Karpas-422 (cell line): ENCODE results near the gene ITFG1. TPM values are rescaled to one million over a fixed set of nuclear protein-coding genes. Genes with fewer than 3 reads are reported as not detected.

Experiments
- DNase-seq: peaks from one replicate; pipeline ENCODE4 v3.0.0-alpha.2; 2015
- H2AFZ ChIP-seq: fragments of 200-600 bp; sonication (generic); 2 replicates; pipeline ENCODE4 v1.6.1; 2014; ENCODE audit warnings: antibody characterized with exemption, low read length, mixed read lengths
- H3K27ac ChIP-seq: fragments of 200-600 bp; sonication (generic); 2 replicates; pipeline ENCODE4 v1.5.1; 2014; ENCODE audit warnings: mild to moderate bottlenecking, low read length, moderate library complexity
- H3K27me3 ChIP-seq: fragments of 200-600 bp; sonication (generic); 2 replicates; pipeline ENCODE4 v1.6.1; 2014; ENCODE audit warnings: low read length, mixed read lengths
- H3K36me3 ChIP-seq: fragments of 200-600 bp; sonication (generic); 2 replicates; pipeline ENCODE4 v1.6.1; 2014; ENCODE audit warnings: low read length, mixed read lengths; ENCODE audit not compliant: insufficient read depth
- H3K4me1 ChIP-seq: fragments of 200-600 bp; sonication (generic); 2 replicates; pipeline ENCODE4 v1.6.1; 2014; ENCODE audit warnings: mild to moderate bottlenecking, low read length, mixed read lengths
- H3K4me2 ChIP-seq: fragments of 200-600 bp; sonication (generic); 2 replicates; pipeline ENCODE4 v1.6.1; 2014; ENCODE audit warnings: low read length, low read depth, mild to moderate bottlenecking; ENCODE audit not compliant: poor library complexity, severe bottlenecking
- H3K4me3 ChIP-seq: fragments of 200-600 bp; sonication (generic); 2 replicates; pipeline ENCODE4 v1.5.1; 2014; ENCODE audit warnings: mild to moderate bottlenecking, antibody characterized with exemption, low read length, mixed read lengths
- H3K79me2 ChIP-seq: fragments of 200-600 bp; sonication (generic); 2 replicates; pipeline ENCODE4 v1.6.1; 2014; ENCODE audit warnings: mild to moderate bottlenecking, low read length, mixed read lengths
- H3K9ac ChIP-seq: fragments of 200-600 bp; sonication (generic); 2 replicates; pipeline ENCODE4 v1.6.0; 2014; ENCODE audit warnings: low read length
- H3K9me2 ChIP-seq: fragments of 200-600 bp; sonication (generic), shearing (Covaris generic); replicated peaks from 2 replicates; pipeline ENCODE4 v1.6.0; 2014; ENCODE audit warnings: mild to moderate bottlenecking, low read length, moderate library complexity; ENCODE audit not compliant: insufficient read depth
- H3K9me3 ChIP-seq: fragments of 300-700, 200-600 bp; sonication (generic); 2 replicates; pipeline ENCODE4 v1.6.1; 2014; ENCODE audit warnings: low read length, mixed read lengths
- H4K20me1 ChIP-seq: fragments of 200-600 bp; sonication (generic); 2 replicates; pipeline ENCODE4 v1.6.1; 2014; ENCODE audit warnings: mild to moderate bottlenecking, antibody characterized with exemption, low read length, low read depth; ENCODE audit not compliant: insufficient read depth
- total RNA-seq: library from RNA; depleted of rRNA; stranded (reverse); fragments of >200 nt; shearing (Covaris generic); gene quantifications from 2 replicates; pipeline ENCODE4 v1.2.3, GENCODE V29; 2014; ENCODE audit warnings: low replicate concordance

The ITFG1 gene
- total RNA-seq, 1 experiment from 2014 or later = 161 TPM

DNA sequence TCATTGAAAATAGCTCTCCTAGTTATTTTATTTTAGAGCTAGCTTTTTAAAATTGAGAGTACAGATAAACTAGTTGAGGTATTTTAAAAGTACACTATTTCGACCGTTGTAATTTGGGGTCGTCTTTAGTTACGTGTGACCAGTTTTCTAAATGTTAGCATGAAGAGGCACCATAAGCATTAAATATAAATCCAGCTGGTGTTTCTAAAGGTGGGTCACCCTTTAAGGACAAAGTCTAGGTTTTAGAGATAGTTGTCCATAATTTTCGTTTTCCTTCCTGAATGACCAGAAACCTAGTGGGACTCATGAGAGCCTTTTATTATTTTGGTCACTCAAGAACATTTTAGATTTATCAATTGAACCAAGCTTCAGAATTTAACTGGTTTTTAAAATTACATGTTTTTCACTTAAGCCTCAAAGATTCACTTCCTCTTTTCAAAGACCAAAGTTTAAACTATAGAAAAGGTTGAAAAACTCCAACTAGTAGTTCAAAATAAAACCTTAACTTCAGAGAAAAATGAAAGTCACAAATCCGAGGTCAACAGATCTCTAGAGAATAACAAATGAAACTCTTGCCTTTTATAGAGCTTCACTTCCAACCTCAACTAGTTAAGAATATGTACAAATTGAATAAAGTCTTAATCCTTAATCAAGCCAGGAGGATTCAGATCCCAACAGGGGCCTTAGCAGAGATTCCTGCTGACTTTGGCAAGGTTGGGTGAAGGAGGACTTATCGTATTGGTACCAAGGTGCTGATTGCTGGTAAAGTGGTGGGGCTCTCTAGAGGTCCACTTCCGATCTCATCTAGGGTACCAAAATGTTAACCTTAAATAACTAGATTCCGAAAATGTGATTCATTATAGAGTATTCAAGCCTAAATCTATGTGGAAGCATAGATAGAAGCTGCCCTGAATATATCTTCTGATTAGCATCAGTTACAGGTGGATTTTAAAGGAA lies 32.8 kb upstream of the ITFG1 start:
- Histone ChIP-seq H3K79me2 (peaks cover 59% of the 10 kb centered on the region), H3K36me3 (peaks cover 14% of the 10 kb centered on the region; the same call in 1 of the 2 replicates), H3K4me1 (peaks cover 50% of the 10 kb centered on the region), H4K20me1 (no peaks in the 10 kb centered on the region), H3K27ac (peak overlapping the region; percentile 99), H3K4me3 (peak overlapping the region; percentile 65), H3K4me2 (peak overlapping the region; percentile 83), H2AFZ (0 out of 2 replicates have a peak overlapping the region, but pooled peaks have one; percentile 4), H3K27me3 (no peaks in the 10 kb centered on the region), H3K9ac (peak overlapping the region; percentile 75), H3K9me2 (no peaks in the 10 kb centered on the region), H3K9me3 (peaks cover 13% of the 10 kb centered on the region)
- peak; percentile 82 for DNase-seq

GRCh38 chr16:47492428-47493377 lies 31.8 kb upstream of the ITFG1 start:
- Histone ChIP-seq H3K36me3 (peaks cover 18% of the 10 kb centered on the region; the same call in 1 of the 2 replicates), H3K9ac (peak overlapping the region; percentile 75), H3K4me3 (peak overlapping the region; percentile 65), H3K27me3 (no peaks in the 10 kb centered on the region), H3K9me2 (no peaks in the 10 kb centered on the region), H3K79me2 (peaks cover 65% of the 10 kb centered on the region), H3K27ac (peak overlapping the region; percentile 99), H3K4me2 (peak overlapping the region; percentile 83), H3K4me1 (peaks cover 50% of the 10 kb centered on the region), H2AFZ (no peak overlapping the region), H3K9me3 (peaks cover 15% of the 10 kb centered on the region), H4K20me1 (no peaks in the 10 kb centered on the region)
- peak; percentile 94 for DNase-seq

DNA sequence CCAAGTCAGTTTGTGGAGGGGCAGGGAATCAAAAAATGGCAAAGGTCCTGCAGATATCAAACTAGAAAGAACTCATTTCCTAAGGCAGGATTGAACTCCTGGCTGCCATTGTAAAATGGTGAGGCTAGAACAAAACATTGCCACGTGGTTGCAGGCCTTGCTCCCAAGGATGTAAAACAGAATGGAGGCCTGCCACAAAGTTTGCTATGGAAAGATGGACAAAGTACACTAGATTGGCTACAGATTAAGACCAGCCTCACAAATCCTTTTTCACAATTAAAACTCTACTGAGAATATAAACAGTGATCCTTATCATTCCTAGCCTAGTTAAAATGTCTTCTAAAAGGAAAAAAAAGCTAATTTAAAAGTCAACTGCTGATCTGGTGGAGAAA lies 31.2 kb upstream of the ITFG1 start:
- H3K79me2 ChIP-seq = peaks cover 69% of the 10 kb centered on the region
- no peak for DNase-seq
- no peaks in the 10 kb centered on the region for H3K9me2 ChIP-seq
- H4K20me1 ChIP-seq = no peaks in the 10 kb centered on the region
- H3K4me3 ChIP-seq = peak overlapping the region; percentile 65
- no peak overlapping the region for H2AFZ ChIP-seq
- H3K36me3 ChIP-seq = peaks cover 19% of the 10 kb centered on the region; the same call in 1 of the 2 replicates
- peaks cover 50% of the 10 kb centered on the region for H3K4me1 ChIP-seq
- peaks cover 16% of the 10 kb centered on the region for H3K9me3 ChIP-seq
- H3K27ac ChIP-seq = peak overlapping the region; percentile 99
- peak overlapping the region; percentile 83 for H3K4me2 ChIP-seq
- H3K9ac ChIP-seq = peak overlapping the region; percentile 75
- H3K27me3 ChIP-seq = no peaks in the 10 kb centered on the region

GRCh38 chr16:47490471-47490870 lies 29.6 kb upstream of the ITFG1 start:
- no peaks in the 10 kb centered on the region for H4K20me1 ChIP-seq
- H3K9me3 ChIP-seq = peaks cover 16% of the 10 kb centered on the region
- H3K9me2 ChIP-seq = no peaks in the 10 kb centered on the region
- peaks cover 19% of the 10 kb centered on the region; the same call in 1 of the 2 replicates for H3K36me3 ChIP-seq
- no peak overlapping the region for H3K4me3 ChIP-seq
- H3K79me2 ChIP-seq = peaks cover 70% of the 10 kb centered on the region
- peak overlapping the region; percentile 99 for H3K27ac ChIP-seq
- no peak overlapping the region for H3K4me2 ChIP-seq
- H2AFZ ChIP-seq = no peak overlapping the region
- no peak for DNase-seq
- no peaks in the 10 kb centered on the region for H3K27me3 ChIP-seq
- peaks cover 50% of the 10 kb centered on the region for H3K4me1 ChIP-seq
- H3K9ac ChIP-seq = no peak overlapping the region

- H3K4me3 ChIP-seq = no peak overlapping the region
- H3K4me1 ChIP-seq = peaks cover 46% of the 10 kb centered on the region
- H3K9me3 ChIP-seq = peaks cover 16% of the 10 kb centered on the region
- no peak for DNase-seq
- no peak overlapping the region for H2AFZ ChIP-seq
- H4K20me1 ChIP-seq = no peaks in the 10 kb centered on the region
- peaks cover 19% of the 10 kb centered on the region; the same call in 1 of the 2 replicates for H3K36me3 ChIP-seq
- peaks cover 80% of the 10 kb centered on the region for H3K79me2 ChIP-seq
- no peaks in the 10 kb centered on the region for H3K9me2 ChIP-seq
- no peak overlapping the region for H3K4me2 ChIP-seq
- no peak overlapping the region for H3K9ac ChIP-seq
- no peak overlapping the region for H3K27ac ChIP-seq
- H3K27me3 ChIP-seq = no peaks in the 10 kb centered on the region
Measured at GRCh38 chr16:47488051-47488450, 27.2 kb upstream of the ITFG1 start.

DNA sequence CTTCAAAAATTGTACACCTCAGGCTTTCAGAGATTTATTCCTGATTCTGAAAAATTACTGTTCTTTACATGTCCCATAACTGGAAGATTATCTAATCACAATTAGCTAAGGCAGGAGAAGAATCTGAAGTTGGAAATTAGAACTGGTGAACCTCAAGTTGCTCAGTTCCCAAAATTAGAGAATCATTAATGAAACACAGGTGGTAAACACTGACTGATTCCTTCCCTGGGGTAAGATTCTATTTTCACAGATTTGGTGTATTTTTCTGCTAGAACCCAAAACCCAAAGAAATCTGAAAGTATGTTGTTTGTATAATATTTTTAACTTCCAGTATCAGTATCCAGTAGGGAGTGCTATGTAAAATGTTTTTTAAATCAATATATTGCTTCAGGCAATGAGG lies 26.0 kb upstream of the ITFG1 start:
- peaks cover 16% of the 10 kb centered on the region for H3K9me3 ChIP-seq

GRCh38 chr16:47483616-47484015 lies 22.8 kb upstream of the ITFG1 start:
- no peaks in the 10 kb centered on the region for H3K9me2 ChIP-seq
- peaks cover 55% of the 10 kb centered on the region for H3K4me1 ChIP-seq
- no peak overlapping the region for H3K4me3 ChIP-seq
- DNase-seq = no peak
- H3K36me3 ChIP-seq = 0 out of 2 replicates have a peak, but pooled peaks cover 5% of the 10 kb centered on the region
- H3K79me2 ChIP-seq = peaks cover 86% of the 10 kb centered on the region
- peak overlapping the region; percentile 1; the same call in 1 of the 2 replicates for H3K27ac ChIP-seq
- no peak overlapping the region for H3K9ac ChIP-seq
- H3K27me3 ChIP-seq = no peaks in the 10 kb centered on the region
- no peaks in the 10 kb centered on the region for H4K20me1 ChIP-seq
- no peak overlapping the region for H3K4me2 ChIP-seq
- no peak overlapping the region for H2AFZ ChIP-seq
- H3K9me3 ChIP-seq = peaks cover 3% of the 10 kb centered on the region; the same call in 1 of the 2 replicates

More for the DNA sequence above, 26.0 kb upstream of the ITFG1 start:
- Histone ChIP-seq H3K9ac (no peak overlapping the region), H3K27me3 (no peaks in the 10 kb centered on the region), H3K9me2 (no peaks in the 10 kb centered on the region), H3K4me1 (peaks cover 34% of the 10 kb centered on the region), H3K27ac (peak overlapping the region; percentile 32; the same call in 1 of the 2 replicates), H4K20me1 (no peaks in the 10 kb centered on the region), H3K79me2 (peaks cover 84% of the 10 kb centered on the region), H3K36me3 (peaks cover 19% of the 10 kb centered on the region; the same call in 1 of the 2 replicates), H3K4me2 (no peak overlapping the region), H2AFZ (no peak overlapping the region), H3K4me3 (no peak overlapping the region)
- DNase-seq = no peak
